Activated T-helper 1 cell treated with anti-CD3 and anti-CD28 coated beads, Interleukin-2, amount 50 U/mL, for 16 hours (primary cell): ENCODE measurements around the gene AMZ1.
"Not testable (repeated sequence)": the region's sequence is repeated elsewhere in the genome, so short reads cannot be mapped to it uniquely, and the experiment has no call there.

Experiments used
- DNase-seq, 2 donors: peaks; one replicate each; pipeline ENCODE4 v3.0.0-alpha.2; 2020; ENCODE audit warnings: low read depth in 1 of 2, low spot score in 1 of 2

AMZ1 gene

DNA sequence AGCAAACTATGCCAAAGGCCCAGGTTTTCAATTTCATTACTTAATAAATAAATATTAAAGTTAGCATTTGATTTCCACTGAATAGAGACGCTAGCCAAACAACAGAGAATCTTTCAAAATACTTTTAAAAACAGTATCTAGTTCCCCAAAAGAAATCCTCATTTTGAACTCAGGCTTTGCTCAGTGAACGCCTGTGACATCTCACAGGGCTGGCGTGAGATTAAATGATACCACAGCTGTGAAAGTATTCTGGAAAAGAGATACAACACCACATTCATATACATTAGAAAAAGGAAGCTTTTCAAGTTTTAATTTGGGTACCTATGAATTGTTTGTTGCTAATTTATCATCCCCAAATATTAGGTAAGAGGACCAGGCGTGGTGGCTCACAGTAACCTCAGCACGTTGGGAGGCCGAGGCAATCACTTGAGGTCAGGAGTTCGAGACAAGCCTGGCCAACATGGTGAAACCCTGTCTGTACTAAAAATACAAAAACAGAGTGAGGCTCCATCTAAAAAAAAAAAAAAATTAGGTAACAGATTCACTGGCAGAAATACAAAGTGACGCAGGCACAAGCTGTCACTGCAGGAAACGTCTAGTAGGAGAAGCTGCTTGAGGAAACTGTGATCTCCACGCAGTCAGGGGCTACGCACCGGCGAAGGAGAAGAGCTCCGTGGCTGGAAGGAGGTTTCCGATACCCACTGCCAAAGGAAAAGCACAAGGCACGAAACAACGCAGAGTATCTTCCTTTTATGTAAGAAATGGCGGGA is 50.0 kb downstream of the AMZ1 start:
- DNase-seq, result no peak

DNA sequence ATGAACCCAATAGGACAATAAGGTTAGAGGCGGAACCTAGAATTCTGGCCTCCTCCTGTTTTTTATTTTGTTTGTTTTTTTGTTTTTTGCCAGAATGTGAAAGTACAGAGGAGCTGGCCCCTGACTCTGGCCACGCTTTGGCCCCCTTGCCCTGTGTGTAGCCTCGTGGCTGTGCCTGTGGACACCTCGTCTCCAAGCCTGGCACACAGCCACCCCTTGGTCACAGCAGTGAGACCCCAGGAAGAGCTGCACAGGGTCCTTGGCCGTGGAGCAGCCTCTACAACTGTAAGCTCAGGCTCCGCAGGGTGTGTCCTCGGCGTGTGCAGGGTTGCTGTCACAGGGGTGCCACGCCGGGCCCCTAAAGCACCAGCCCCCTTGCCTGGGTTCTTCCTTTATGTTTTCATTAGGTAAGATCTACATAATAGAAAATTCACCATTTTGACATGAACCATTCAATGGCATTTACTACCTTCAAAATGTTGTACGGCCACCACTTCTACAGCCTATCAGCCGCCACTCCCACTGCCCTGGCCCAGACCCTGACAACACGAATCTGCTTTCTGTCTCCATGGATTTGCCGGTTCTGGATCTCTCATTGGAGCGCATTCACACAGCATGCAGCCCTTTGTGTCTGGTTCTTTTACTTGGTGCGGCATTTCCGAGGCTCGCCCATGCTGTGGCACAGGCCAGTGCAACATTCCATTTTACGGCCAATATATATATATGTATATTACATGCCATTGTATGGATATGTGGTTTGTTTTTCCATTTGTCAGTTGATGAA is 51.0 kb downstream of the AMZ1 start:
- no peak for DNase-seq

DNA sequence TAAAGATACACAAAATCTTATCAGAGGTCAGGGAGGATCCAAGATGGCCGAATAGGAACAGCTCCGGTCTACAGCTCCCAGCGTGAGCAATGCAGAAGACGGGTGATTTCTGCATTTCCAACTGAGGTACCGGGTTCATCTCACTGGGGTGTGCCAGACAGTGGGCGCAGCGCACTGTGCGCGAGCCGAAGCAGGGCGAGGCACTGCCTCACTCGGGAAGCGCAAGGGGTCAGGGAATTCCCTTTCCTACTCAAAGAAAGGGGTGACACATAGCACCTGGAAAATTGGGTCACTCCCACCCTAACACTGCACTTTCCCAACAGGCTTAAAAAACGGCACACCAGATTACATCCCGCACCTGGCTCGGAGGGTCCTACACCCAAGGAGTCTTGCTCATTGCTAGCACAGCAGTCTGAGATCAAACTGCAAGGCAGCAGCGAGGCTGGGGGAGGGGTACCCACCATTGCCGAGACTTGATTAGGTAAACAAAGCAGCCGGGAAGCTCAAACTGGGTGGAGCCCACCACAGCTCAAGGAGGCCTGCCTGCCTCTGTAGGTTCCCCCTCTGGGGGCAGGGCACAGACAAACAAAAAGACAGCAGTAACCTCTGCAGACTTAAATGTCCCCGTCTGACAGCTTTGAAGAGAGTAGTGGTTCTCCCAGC is 55.7 kb downstream of the AMZ1 start:
- DNase-seq, result not testable (repeated sequence)

GRCh38 chr7:2748684-2749083 is 60.7 kb downstream of the AMZ1 start:
- not testable (repeated sequence) for DNase-seq

GRCh38 chr7:2750004-2750407 is 62.0 kb downstream of the AMZ1 start:
- DNase-seq, result no peak

DNA sequence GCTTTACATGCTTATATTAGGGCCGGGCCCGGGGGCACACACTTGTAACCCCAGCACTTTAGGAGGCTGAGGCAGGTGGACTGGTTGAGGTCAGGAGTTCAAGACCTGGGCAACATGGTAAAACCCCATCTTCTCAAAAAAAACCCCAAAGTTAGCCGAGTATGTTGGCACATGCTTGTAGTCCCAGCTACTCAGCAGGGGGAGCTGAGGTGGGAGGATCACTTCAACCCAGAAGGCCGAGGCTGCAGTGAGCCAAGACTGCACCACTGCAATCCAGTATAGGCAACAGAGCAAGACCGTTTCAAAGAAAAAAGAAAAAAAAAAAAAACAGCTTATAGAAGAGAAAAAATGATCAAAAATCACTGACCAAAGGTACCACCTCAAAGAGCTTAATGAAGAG is 63.1 kb downstream of the AMZ1 start:
- no peak for DNase-seq

DNA sequence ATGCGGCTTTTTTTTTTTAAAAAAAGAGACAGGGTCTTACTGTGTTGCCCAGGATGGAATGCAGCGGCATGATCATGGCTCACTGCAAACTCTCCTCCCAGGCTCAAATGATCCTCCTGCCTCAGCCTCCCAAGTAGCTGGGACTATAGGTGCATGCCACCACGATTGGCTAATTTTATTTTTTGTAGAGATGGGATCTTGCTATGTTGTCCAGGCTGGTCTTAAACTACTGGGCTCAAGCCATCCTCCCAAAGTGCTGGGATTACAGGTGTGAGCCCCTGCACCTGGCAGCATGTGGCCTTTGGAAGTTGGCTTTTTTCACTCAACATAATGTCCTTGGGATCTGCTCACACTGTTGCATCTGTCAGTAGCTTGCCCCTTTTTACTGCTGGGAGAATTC is 65.1 kb downstream of the AMZ1 start:
- DNase-seq, result no peak

DNA sequence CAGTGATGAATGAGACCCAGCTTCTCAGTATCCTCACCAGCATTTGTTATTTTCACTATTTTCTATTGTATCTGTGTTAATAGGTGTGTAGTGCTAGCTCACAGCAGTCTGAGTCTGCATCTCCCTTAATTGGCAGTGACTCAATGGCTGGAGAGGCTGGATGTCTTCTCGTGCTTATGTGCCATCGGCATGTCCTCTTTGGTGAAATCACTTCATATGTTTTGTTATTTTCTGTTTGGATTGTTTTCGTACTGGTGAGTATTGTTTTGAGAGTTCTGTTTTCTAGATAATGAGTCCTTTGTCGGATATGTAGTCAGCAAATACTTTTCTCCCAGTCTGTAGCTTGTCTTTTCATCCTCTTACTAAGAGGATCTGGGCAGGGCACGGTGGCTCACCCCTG is 66.1 kb downstream of the AMZ1 start:
- no peak for DNase-seq

- DNase-seq, result no peak
Observed at GRCh38 chr7:2754912-2755311, 66.9 kb downstream of the AMZ1 start.

GRCh38 chr7:2755531-2755930 is 67.5 kb downstream of the AMZ1 start:
- no peak for DNase-seq

DNA sequence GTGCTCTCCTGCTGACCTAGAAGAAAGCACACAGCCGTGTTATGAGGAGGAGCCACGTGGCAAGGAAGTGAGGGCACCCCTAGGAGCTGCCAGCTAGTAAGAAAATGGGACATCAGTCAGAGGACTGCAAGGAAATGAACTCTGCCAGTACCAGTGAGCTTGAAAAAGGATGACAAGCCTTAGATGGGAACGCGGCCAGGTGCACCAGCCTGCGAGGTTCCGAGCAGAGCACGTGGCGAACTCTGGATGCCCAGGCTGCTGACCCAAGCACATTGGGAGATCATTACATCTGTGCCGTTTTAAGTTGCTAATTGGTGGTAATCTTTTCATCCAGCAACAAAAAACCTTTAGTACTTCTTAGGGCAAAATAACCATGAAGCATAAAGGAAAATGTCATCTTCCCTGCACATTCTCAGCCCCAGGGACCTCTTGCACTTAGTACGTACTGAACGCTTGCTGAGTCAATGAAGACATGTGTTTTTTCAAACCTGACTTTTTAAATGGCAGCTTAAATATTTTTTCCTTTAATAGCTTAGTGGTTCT is 69.4 kb downstream of the AMZ1 start:
- no peak for DNase-seq

DNA sequence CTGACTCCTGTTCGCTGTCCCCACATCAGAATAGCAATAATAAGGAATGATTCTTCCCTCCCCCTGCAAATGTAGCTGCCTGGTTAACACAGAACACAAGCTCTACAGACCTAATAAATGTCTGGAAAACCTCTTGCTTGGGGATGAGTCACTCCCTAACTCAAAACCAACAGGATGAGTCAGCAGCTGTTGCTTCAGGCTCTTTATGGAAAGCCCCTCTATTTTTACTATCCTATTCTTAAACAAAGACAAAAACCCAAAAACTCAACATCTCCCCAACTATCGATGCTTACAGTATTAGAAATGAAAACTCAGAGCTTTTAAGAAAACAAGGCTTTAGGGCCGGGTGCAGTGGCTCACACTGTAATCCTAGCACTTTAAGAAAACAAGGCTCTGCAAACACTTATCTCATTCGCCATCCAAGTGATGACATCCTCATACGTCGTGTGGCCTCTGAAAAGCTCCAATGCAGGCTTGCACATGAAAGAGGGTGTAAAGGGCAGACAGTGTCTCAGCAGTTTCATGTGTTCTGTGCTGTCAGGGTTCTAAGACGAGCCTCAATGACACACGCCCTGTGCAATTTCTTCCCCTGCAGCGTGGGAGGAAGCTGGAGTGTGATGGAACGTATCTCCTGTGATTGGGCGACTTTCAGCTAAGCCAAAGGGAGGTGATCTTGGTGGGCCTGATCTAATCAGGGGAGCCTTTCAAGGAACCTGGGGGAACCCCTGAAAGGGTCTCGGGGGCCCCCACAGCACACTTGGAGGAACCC is 70.1 kb downstream of the AMZ1 start:
- peak in 1 of 2 donors; percentile 47 for DNase-seq

DNA sequence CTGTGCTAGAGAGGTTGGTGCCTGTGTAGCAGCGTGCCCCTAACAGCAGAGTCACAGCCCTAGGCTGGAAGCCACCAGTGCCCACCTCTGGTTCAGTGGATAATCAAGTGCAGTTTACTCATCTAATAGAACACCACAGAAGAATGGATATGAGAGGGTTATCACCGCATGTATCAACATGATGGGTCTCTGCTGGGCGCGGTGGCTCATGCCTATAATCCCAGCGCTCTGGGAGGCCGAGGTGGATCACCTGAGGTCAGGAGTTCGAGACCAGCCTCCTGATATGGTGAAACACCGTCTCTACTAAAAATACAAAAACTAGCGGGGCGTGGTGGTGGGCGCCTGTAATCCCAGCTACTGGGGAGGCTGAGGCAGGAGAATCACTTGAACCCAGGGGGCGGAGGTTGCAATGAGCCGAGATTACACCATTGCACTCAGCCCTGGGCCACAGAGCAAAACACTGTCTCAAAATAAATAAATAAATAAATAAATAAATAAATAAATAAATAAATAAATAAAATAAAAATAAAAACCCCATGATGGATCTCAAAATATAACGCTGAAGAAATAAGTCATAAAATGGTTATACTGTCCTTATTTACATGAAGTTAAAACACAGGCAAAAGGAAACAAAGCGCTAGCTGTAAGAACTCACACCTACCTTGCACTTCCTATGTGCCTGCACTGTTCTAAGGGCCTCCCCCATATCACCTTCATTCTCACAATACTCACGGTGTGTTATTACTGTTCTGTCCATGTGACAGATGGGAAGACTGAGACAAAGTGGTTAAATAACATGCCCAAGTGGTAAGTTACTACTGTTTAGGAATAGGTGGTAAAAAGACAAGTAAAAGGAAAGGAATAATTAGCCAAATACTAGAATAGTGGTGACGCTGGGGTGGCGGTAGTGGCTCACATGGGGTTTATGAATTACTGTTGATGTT is 70.9 kb downstream of the AMZ1 start:
- DNase-seq, result no peak

DNA sequence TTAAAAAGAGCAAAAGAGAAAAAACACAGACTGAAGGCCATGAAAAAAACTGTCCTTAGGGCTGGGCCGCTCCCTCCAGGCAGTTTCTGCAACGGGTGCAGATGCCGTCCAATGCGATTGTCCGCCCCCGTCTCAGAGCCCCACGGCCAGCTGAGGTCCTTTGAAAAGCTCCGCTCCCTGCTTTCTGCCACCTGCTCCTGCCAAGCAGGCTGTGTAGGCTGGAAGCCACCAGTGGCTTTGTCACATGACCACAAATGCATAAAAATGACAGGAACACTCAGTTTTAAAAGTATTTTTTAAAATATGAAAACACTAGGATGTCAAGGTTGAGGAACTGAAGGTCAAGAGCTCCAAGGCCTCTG is 71.7 kb downstream of the AMZ1 start:
- no peak for DNase-seq

DNA sequence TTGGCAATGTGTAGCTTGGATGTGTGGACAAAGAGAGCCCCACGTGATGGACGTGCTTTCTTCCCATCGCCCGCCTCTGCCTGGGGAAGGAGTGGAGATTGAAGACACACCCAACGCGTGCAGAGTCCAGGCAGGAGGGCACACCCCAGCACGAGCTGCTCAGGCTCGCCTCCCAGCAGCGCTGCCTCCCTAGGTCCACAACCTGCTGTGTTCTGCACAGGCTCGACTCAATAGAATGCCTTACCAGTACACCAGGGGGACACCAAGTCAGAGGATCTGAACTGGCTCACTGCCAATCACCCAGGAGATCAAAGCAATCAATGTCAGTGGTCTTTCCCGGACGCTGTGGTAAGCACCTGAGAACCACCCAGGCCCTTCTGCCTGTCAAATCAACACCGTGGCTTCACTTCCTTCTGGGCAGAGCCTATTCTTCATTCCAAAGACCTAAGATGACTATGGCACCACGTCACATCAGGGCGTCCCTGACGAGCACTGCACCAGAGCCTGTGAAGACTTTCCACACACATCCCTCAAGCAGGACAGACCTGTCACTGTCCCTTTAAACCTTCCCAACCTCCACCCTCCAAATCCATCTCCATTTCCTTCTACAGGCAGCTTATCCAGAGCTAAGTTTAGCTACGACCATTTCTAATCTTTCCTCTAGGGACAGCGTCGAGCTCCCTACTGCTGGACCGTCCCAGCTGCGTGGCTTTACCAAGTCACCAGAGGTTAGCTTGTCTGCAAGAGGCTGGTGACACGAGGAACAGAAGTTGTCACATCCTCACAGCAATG is 72.3 kb downstream of the AMZ1 start:
- DNase-seq, result no peak

DNA sequence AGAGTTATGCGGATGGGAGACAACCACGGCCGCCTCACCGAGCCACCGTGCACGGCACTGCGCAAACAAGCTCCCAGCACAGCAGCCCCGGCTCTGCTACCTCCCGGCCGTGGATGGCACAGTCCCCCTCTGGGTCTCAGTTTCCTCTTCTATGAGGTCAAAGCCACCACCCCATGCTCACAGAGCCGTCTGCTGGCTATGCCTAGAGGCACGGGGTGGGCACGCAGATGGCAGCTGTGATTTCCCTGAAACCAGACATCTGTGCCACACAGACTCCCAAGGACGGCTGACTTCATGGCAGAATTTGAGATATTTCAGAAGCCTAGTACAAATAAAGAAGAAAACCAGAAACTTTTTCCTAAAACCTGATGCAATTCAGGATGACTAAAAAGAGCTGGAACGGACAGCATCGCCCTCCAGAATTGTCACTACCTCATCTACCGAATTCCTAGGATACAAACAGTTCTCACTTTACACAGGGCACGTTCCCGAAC is 73.2 kb downstream of the AMZ1 start:
- no peak for DNase-seq

DNA sequence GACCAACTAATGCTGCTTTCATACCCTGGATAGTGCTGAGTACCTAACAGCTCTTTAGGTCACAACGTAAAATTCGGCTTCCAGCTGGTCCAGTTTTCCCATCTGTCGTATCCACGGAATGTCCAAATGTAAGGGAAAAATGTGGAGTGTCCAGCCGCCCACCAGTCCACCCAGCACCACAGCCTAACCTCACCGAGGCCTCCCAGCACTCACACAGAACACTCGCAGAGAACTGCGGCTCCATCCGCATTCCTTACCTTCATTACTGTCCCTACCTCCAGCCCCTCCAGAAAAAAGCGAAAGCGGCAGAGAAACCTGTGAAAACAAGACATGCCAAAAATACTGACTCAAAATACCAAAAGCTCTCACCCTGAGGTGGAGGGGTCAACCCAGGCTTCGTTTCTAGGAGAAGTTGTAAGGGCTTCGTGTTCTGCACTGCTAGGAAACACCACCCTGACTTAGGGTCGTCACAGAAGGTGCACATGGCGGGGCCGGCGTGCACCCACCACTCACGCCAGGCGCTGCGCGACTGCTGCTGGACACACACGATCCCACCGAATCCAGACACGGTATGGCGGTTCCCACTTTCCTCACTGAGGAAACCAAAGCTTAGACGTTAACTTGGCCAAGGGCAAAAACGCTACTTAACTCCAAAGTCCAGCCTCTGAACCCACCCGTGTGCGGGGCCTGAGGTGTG is 73.9 kb downstream of the AMZ1 start:
- DNase-seq, result no peak

DNA sequence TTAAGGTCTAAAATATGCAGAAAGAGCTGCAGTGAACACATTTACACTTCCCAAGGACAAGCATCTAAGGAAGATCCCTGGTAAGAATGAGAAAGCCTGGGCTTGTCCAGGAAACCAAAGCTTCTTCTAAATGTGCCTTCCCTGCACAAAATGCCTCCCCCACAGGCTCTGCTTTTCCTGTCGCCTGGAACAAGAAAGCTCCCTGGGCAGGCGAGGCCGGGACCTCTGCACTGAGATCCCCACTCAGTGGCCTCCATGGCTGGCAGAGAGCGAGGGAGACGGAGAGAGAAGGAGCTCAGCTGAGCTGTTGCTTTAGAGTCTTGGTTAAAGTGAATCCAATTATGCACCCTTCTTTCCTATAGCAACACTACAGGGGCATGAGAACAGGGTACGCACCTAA is 75.6 kb downstream of the AMZ1 start:
- DNase-seq, result no peak
